MV-4-11 (cell line): ENCODE data around the gene WDR82.
A peak's percentile ranks its signal among the peaks of the same experiment; 100 is the strongest.

Experiments used
- DNase-seq: peaks from one replicate; lab custom pipeline; 2025; lab: John Stamatoyannopoulos, UW

Gene WDR82

DNA sequence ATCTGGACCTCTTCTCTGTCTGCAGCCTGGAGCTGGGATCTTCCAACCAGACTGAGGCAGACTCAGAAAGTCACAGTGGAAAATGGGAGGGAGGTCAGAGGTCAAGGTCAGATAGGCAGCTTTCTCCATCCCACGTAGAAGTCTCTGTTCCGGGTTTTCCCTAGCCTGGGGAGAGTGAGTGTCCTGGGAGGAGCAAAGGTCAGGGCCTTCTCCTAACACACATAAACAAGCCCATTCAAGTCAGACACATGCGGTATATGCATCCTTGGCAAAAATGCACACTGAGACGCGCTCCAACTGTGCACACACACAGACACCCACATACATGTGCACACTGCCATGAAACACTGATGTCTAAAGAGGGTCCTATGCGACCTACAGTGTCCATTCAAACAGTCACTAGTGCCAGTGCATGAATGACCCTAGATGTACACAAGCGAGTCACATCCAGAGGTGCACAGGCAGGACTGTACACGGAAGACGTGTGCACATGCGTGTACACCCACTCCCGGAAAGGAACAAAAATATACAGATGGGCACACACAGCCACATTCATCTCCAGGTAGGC, 40.2 kb downstream of the WDR82 start:
- DNase-seq: peak; percentile 7

DNA sequence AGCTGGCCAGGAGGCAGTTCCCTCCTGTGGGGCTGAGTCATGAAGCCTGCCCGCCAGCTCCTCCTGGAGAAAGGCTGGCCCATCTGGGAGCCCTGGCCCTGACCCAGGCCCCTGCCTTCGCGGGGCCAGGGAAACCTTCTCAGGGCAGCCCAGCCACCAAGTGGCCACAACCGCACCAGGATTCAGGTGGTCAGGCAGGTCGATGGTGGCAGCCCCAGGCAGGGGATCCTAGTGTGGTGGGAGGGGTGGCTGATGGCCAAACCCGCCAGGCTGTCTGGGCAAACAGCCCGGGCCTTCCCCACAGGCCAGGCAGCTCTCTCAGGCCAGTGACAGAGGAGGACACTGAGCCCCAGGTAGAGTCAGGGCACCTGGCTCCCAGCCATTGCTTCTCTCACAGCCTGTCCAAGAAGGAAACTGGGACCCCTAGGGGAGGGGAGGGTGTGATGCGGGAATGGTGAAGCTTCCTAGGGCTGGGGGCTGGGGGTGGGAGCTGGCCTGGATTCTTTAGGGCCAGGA, 40.7 kb downstream of the WDR82 start:
- peak; percentile 65 for DNase-seq

- no peak for DNase-seq
Observed at GRCh38 chr3:52237006-52237656, 41.3 kb downstream of the WDR82 start.

DNA sequence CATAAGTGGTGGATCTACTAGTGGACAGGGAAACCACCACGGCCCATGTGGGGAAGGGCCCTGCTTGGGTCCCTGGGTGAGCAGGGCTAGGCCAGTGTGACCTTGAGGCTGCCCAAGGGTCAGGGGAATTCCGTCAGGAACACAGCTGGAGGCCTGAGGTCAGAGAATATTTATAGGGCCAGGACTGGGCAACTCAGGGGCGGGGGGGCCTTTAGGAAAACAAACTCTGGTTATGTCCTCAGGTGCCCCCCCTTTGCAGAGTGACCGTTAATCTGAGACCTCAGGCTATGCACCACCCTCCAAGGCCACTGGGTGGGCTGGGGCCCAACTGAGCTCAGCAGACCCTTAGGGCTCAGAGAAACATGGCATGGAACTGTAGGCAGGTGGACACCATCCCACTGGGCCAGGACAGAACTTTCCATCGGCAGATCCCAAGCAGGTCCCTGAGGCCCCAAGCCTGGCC, 42.0 kb downstream of the WDR82 start:
- no peak for DNase-seq

GRCh38 chr3:52234516-52235447, 43.7 kb downstream of the WDR82 start:
- no peak for DNase-seq

DNA sequence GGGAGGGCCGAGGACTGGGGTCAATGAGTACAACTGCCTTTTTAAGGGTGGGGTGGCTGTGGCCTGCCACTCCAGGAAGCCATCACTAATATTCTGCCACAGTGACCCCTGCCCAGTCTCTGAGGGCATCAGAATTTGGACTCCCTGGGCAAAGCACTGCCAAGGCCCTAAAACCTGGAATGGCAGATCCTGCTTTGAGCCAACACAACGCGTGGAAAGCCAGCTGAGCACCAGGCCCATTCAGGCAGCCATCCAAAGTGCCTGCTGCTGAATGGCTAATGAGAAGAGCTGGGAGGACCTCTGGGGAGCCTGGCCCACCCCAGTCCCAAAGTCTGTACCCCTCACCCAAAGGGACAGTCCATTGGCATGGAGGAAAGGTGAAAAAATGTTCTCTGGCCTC, 44.5 kb downstream of the WDR82 start:
- no peak for DNase-seq

GRCh38 chr3:52233108-52233591, 45.3 kb downstream of the WDR82 start:
- no peak for DNase-seq

GRCh38 chr3:52232279-52233107, 46.0 kb downstream of the WDR82 start:
- peak; percentile 16 for DNase-seq

- peak; percentile 38 for DNase-seq
Observed at GRCh38 chr3:52231502-52232278, 46.8 kb downstream of the WDR82 start.

DNA sequence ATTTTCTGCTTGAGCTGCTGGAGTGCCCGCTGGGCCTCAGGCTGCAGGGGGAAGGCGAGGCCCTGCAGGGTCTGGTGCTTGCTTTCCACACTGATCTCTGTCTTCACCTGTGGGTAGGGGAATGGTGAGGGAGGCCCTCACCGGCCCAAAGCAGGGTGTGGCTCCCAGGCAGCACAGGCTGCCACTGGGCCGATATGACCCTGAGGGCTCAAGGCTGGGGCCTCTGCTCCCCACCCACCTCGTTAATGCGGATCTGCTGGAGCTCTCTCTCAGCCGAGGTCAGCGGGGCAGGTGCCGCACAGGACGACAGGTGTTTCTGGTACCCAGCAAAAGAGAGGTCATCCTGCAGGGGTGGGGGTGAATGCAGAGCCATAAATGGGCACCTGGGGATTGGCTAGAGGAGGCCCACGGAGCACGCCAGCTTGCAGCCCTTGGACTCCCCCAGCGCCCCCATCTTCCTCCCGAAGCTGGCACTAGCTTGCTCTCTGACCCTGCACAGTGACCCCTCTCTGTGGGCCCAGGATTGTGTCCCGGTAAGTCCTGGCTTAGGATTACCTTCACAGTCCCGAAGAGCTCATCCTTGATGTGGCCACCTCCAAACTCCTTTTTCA, 47.5 kb downstream of the WDR82 start:
- no peak for DNase-seq

DNA sequence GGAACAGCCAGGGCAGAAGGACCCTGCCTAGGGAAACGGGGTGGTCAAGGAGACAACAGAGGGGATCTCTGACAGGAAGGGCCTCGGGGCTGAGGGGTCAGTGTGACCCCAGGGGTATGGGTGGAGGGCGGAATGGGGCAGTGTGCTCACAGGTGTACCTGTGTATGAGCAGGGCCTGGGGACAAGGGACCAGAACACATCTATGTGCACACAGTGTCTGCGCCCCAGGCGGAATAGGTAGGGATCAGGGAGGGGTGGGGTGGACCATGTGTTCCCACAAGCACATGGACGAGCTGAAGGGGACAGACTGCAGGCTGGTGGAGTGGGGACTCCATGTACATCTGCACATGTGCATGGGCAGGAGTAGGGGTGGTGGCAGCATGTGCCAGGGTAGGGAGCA, 48.0 kb downstream of the WDR82 start:
- no peak for DNase-seq

DNA sequence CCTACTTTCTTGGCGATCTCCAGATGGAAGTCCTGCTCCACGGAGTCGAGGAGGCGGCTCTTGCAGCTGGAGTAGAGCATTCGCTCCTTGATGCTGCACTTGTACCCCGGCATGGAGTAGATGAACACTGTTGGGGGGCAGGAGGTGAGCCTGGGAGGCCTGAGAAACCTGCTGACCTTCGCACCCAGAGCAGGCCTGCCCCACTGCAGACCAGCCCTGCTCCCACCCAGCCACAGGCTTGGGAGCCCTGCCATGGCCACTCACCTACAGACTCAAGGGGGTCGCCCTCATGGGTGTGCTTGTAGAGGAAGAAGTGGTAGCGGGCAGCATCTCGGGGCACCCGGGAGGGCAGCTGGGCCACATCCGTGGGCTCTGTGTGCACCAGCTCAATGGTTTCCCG, 48.8 kb downstream of the WDR82 start:
- no peak for DNase-seq

DNA sequence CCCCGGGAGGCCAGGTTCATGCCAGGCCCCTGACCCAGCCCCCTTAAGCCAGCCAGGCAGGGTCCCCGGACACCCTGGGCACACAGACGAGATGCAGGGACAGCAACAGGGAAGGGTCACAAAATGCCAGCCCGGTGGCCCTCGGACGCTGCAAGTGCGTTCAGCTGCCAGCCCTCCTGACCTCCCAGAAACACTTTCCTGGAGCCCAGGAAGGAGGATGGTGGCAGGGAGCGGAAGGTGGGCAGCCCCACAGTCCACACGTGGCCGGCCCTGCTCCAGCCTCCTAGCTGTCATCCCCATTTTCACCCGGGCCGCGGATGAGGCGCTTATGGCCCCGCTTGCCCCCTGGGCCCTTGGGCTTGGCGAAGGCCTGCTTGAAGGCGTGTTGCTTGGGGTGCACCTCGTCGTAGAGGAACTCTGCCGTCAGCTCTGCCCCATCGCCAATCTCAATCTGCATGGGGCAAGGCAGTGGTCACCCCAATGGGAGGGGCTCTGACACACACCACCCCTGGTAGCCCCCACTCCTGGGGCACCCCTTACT, 49.6 kb downstream of the WDR82 start:
- no peak for DNase-seq

DNA sequence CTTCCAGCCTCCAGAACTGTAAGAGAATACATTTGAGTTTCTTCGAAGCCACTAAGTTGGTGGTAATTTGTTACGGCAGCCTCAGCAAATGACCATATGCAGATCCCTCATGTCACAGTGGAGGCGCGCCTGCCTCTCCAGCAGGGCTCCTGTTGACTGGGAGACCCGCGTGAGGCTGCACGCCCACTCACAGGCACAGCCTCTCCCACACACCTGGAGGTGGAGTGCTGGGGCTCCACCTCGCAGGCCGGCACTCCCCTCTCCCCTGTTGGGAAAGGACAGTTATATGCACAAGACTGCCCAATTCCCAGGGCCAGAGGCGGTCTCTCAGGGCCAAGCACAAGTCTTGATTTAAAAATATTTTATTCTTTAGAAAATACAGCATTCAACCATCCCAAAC, 50.2 kb downstream of the WDR82 start:
- DNase-seq: no peak

GRCh38 chr3:52227766-52228165, 50.7 kb downstream of the WDR82 start:
- no peak for DNase-seq

GRCh38 chr3:52227117-52227516, 51.3 kb downstream of the WDR82 start:
- DNase-seq: no peak

GRCh38 chr3:52226229-52226817, 52.1 kb downstream of the WDR82 start:
- no peak for DNase-seq

DNA sequence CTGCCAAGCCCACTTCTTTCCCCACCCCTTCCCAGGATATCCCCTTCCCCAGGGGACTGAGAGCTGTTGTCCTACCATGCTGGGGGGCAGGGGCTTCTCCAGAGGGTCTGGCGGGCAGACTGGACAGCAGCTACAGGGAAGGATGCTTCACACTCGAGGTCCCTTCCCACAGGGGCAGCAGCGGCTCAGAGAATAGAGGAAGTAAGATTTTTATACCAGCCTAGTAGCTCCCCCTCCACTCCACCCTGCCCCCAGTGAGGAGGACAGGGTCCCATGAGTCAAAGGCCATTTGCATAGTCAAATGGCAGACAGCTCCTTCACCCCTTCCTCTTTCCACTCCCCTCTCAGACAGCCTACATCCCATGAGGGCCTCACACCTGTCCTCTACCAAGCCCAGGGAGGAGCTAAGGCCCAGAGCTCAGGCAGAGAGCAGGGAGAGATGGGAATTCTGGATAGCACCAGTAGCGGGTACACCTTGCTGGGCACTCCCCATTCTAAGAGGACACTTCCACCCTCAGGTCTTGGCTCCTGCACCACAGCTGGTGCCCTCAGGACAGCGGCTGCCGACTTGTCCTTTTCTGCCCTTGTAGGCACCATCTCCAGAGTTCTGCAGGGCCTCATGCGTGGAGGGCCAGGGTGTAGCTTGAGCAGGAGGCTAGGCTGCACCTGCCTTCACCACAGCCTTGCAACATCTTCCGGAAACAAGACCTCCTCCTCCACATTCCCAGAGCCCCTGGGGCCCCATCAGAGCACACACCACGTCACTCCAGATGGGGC, 52.8 kb downstream of the WDR82 start, which contains the start of gene TLR9:
TSS of gene TLR9 (minus strand) at position 194 of the 777 bp plus-strand sequence. CDS start at position 78, 116 bp downstream.
- peak; percentile 94 for DNase-seq
